Panc1 (cell line): ENCODE results near the gene RAPGEF5. TPM values are rescaled to one million over a fixed set of nuclear protein-coding genes. Genes with fewer than 3 reads are reported as not detected.

Source experiments
- ATAC-seq: fragments of 200-7000 bp; cut with Tn5 transposase; 2 replicates; pipeline ENCODE4 v1.9.1; 2020; ENCODE audit warnings: mild to moderate bottlenecking, moderate library complexity
- BruUV-seq: library from RNA; stranded (reverse); fragments of 400-500 nt; replicated peaks from 2 replicates; lab custom pipeline; 2021; lab: Mats Ljungman, UMichigan
- CTCF ChIA-PET: fragments of 300-600 bp; sonication (Branson Sonifier 250); formaldehyde crosslinking; loops from one replicate; lab custom pipeline; 2022; ENCODE audit warnings: antibody characterized with exemption; lab: Charles Lee
- POLR2A ChIA-PET: fragments of 300-600 bp; sonication (Branson Sonifier 250); formaldehyde crosslinking; loops from one replicate; lab custom pipeline; 2022; ENCODE audit warnings: antibody characterized with exemption; lab: Charles Lee
- DNase-seq: peaks from one replicate; pipeline ENCODE4 v3.0.0-alpha.2; 2010; ENCODE audit warnings: low read depth, low spot score
- H3K27ac ChIP-seq: 2 replicates; pipeline ENCODE4 v1.5.1; 2011; ENCODE audit warnings: mild to moderate bottlenecking, low read length, inconsistent platforms
- H3K27me3 ChIP-seq: fragments of 200-500 bp; sonication (Bioruptor generic); 2 replicates; pipeline ENCODE4 v1.6.0; 2014; ENCODE audit warnings: low read length, inconsistent platforms; ENCODE audit not compliant: control insufficient read depth, insufficient read depth
- H3K36me3 ChIP-seq: fragments of 200-500 bp; sonication (Bioruptor generic); 2 replicates; pipeline ENCODE4 v1.5.1; 2014; ENCODE audit warnings: inconsistent platforms, mild to moderate bottlenecking, low read length, moderate library complexity; ENCODE audit not compliant: control insufficient read depth, insufficient read depth
- H3K4me1 ChIP-seq: 2 replicates; pipeline ENCODE4 v1.5.1; 2011; ENCODE audit warnings: inconsistent platforms, mild to moderate bottlenecking, low read length, moderate library complexity; ENCODE audit not compliant: control insufficient read depth, insufficient read depth
- H3K4me3 ChIP-seq, 2 experiments: 2 replicates each; pipeline ENCODE4 v1.5.1; 2011 to 2012; ENCODE audit warnings: low read depth in 2 of 2, low read length in 2 of 2, mild to moderate bottlenecking in 2 of 2, inconsistent platforms in 1 of 2, moderate library complexity in 1 of 2
- H3K9me3 ChIP-seq: fragments of 200-500 bp; sonication (Bioruptor generic); 2 replicates; pipeline ENCODE4 v1.5.1; 2014; ENCODE audit warnings: low read depth, mild to moderate bottlenecking, inconsistent platforms, low read length, moderate library complexity; ENCODE audit not compliant: control insufficient read depth, insufficient read depth
- CTCF ChIP-seq: fragments of 450-650 bp; IDR thresholded peaks from 2 replicates; pipeline ENCODE4 v1.5.1; 2017; ENCODE audit warnings: mild to moderate bottlenecking
- POLR2AphosphoS5 ChIP-seq: IDR thresholded peaks from 2 replicates; pipeline ENCODE4 v1.6.1; 2012; ENCODE audit warnings: mild to moderate bottlenecking, low read depth, low read length, moderate library complexity
- REST ChIP-seq, 2 experiments: IDR thresholded peaks; 2 replicates each; pipeline ENCODE4 v1.6.1; 2011 to 2012; ENCODE audit warnings: low read depth in 2 of 2, control low read depth in 1 of 2, low read length in 1 of 2, mild to moderate bottlenecking in 1 of 2, moderate library complexity in 1 of 2; ENCODE audit not compliant: insufficient read depth in 1 of 2
- SIN3A ChIP-seq: IDR thresholded peaks from 2 replicates; pipeline ENCODE4 v1.6.1; 2012; ENCODE audit warnings: low read depth, mild to moderate bottlenecking, low read length, moderate library complexity, borderline replicate concordance; ENCODE audit not compliant: insufficient read depth
- TCF7L2 ChIP-seq: IDR thresholded peaks from 2 replicates; pipeline ENCODE4 v1.6.1; 2011; ENCODE audit warnings: mild to moderate bottlenecking, low read depth, low read length, inconsistent platforms
- in situ Hi-C: cut with HindIII; loops from 2 replicates; pipeline ENCODE4 v1.10.0; 2016; ENCODE audit warnings: low sequenced_read_pairs, low pct_unique_long_range_greater_than_20kb
- intact Hi-C: fragments of 100-400 bp; cut with micrococcal nuclease; formaldehyde crosslinking; loops from one replicate; pipeline ENCODE4 v1.10.0; 2022; ENCODE audit not compliant: unreplicated experiment
- total RNA-seq: library from RNA; stranded (reverse); gene quantifications from one replicate; pipeline ENCODE4 v1.2.1, GENCODE V29; 2021; ENCODE audit not compliant: unreplicated experiment

Gene RAPGEF5
- total RNA-seq, 1 experiment from 2014 or later: 1.4 TPM

- Histone ChIP-seq H3K9me3 (no peaks in the 10 kb centered on the region), H3K4me3 (no peak overlapping the region), H3K4me1 (no peaks in the 10 kb centered on the region), H3K27ac (no peak overlapping the region), H3K36me3 (no peaks in the 10 kb centered on the region), H3K27me3 (no peaks in the 10 kb centered on the region)
- ATAC-seq: no peak
- in situ Hi-C loops (no loop called here), intact Hi-C loops (loop anchor here (10.0 kb wide), 1 partner anchor 177 kb away; no protein-coding TSS in a partner anchor)
- no peak for DNase-seq
- TF ChIP-seq TCF7L2 (no peak), REST (IDR thresholded peaks at IDR 0.05; ENCODE audit: insufficient read depth in 1 of 2, low read depth in 2 of 2, low read length in 1 of 2) (no peak), POLR2AphosphoS5 (no peak), SIN3A (no peak), CTCF (no peak)
- ChIA-PET POLR2A (no interaction called here), CTCF (no interaction called here)
- no TSS peak for BruUV-seq
These were observed 65.0 kb downstream of the RAPGEF5 start for GRCh38 chr7:22291977-22292376.

- no TSS peak for BruUV-seq
- no peak for ATAC-seq
- DNase-seq: no peak
- no peak overlapping the region for H3K27ac ChIP-seq
- in situ Hi-C loops: no loop called here
- H3K36me3 ChIP-seq: no peaks in the 10 kb centered on the region
- intact Hi-C loops: no loop called here
- ChIA-PET CTCF (no interaction called here), POLR2A (no interaction called here)
- no peak overlapping the region for H3K4me3 ChIP-seq
- TF ChIP-seq TCF7L2 (no peak), POLR2AphosphoS5 (no peak)
- no peaks in the 10 kb centered on the region; the same call in 1 of the 2 replicates for H3K27me3 ChIP-seq
- no peaks in the 10 kb centered on the region for H3K9me3 ChIP-seq
- H3K4me1 ChIP-seq: no peaks in the 10 kb centered on the region
These were observed 68.8 kb downstream of the RAPGEF5 start for GRCh38 chr7:22288202-22288601.

GRCh38 chr7:22287412-22287811, 69.5 kb downstream of the RAPGEF5 start:
- ATAC-seq (no peak), DNase-seq (no peak)
- in situ Hi-C loops: no loop called here
- no peak for TF ChIP-seq SIN3A
- TF ChIP-seq CTCF: no peak
- TF ChIP-seq POLR2AphosphoS5: no peak
- TF ChIP-seq TCF7L2: no peak
- no peak for TF ChIP-seq REST (IDR thresholded peaks at IDR 0.05; ENCODE audit: insufficient read depth in 1 of 2, low read depth in 2 of 2, low read length in 1 of 2)
- POLR2A ChIA-PET: no interaction called here
- Histone ChIP-seq H3K27me3 (no peaks in the 10 kb centered on the region; the same call in 1 of the 2 replicates), H3K36me3 (no peaks in the 10 kb centered on the region), H3K9me3 (no peaks in the 10 kb centered on the region), H3K4me1 (no peaks in the 10 kb centered on the region), H3K27ac (no peak overlapping the region), H3K4me3 (no peak overlapping the region)
- intact Hi-C loops: no loop called here
- CTCF ChIA-PET: no interaction called here
- no TSS peak for BruUV-seq
